Cardiac fibroblast (primary cell): ENCODE data around the gene MACO1.

Experiments
- DNase-seq, 2 donors: peaks; one replicate each; pipeline versions ENCODE4 v3.0.0 to v3.0.0-alpha.2; 2010; ENCODE audit warnings: low read depth in 2 of 2
- H3K4me3 ChIP-seq, 2 donors: replicated peaks in 1 of 2; 1 replicate in 1 of 2; 2 replicates in 1 of 2; pipeline ENCODE4 v1.5.1; 2011; ENCODE audit warnings: low read depth in 2 of 2, low read length in 2 of 2, mild to moderate bottlenecking in 2 of 2, moderate library complexity in 1 of 2
- TF ChIP-seq, protein P1 (sequence below): IDR thresholded peaks from one replicate; pipeline ENCODE4 v1.5.1; 2011; ENCODE audit warnings: low read depth, mild to moderate bottlenecking, low read length, inconsistent platforms

The MACO1 gene

DNA sequence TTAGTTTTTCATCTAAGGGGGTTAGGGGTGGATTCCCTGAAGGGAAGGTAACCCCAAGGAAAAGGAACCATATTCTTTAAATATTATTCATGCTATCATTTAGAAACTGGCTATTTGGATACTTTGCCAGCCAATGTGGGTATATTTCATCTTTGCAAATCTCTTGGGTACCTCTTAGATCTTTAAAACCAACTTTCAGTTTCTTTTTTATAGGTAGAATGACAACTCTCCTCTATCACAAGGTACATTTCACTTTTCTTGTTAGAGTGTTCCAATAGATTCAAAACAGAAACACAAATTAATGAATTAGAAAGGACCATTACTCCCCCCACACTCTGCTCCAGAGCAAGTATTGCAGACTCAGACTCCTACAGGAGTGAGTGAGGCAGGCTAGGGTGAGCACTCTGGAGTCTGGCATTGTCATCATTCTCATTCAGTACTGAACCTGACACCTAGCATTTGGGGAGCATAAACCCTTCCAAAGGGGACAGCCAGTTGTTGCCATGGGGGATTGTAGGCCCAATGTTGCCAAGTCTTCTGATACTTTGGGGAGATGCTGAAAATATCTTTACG is 43.0 kb downstream of the MACO1 start:
- TF ChIP-seq, protein P1, sequence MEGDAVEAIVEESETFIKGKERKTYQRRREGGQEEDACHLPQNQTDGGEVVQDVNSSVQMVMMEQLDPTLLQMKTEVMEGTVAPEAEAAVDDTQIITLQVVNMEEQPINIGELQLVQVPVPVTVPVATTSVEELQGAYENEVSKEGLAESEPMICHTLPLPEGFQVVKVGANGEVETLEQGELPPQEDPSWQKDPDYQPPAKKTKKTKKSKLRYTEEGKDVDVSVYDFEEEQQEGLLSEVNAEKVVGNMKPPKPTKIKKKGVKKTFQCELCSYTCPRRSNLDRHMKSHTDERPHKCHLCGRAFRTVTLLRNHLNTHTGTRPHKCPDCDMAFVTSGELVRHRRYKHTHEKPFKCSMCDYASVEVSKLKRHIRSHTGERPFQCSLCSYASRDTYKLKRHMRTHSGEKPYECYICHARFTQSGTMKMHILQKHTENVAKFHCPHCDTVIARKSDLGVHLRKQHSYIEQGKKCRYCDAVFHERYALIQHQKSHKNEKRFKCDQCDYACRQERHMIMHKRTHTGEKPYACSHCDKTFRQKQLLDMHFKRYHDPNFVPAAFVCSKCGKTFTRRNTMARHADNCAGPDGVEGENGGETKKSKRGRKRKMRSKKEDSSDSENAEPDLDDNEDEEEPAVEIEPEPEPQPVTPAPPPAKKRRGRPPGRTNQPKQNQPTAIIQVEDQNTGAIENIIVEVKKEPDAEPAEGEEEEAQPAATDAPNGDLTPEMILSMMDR, result no peak
- no peak for DNase-seq
- H3K4me3 ChIP-seq, result no peak overlapping the region

DNA sequence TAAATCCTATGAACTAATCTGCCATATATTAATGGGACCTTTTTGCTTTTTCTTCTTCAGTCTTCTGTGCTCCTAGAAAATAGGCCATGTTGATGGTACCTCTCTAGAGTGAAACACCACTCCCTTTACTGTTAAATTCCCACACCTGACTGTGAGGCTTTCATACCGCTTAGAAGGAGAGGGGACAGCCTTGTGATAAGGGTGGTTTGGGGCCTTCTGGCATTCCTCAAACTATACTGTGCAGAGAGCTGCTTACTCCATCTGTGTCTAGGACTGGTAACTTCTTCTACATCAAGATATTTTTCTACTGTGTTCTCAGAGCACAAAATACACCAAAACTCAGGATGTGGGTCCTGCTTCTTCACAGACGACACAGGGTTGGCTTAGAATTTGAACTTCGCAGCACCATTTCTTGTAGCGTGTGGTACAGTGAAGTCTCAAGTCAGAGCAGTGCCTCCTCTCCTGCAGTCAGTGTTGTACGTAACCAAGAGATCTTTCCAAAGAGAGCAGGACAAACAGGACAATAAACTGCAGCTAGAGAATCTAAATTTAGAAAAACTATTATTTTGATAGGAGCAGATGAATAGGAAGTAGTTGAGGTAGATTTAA is 43.8 kb downstream of the MACO1 start:
- TF ChIP-seq, protein P1, result no peak
- no peak for DNase-seq
- no peak overlapping the region for H3K4me3 ChIP-seq

GRCh38 chr1:25476186-25477097 is 45.7 kb downstream of the MACO1 start:
- TF ChIP-seq, protein P1, result no peak
- DNase-seq, result no peak
- H3K4me3 ChIP-seq, result no peak overlapping the region

DNA sequence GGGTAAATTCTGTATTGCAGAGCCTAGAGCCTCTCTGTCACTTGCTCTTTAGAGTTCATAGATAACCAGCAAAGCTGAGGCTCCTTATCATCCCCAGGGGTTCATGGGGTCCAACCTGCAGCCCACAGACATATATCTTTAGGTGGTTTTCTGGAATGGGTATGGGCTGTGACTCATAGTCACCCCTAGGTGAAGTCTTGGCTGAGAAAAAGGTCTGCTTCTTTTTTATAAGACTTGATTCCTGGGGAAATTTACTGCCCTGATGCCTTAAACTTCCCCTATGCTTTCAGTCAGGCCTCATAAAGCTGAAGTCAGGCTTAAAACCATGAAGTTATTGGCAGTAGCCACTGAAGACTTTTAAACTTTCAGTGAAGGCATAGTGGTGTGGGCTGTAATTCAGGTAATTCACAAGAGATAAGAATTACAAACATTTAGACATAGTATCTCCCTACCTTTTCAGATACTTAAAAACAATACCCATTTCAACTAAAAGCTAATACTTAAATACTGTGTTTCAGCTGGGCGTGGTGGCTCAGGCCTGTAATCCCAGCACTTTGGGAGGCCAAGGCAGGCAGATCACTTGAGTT is 46.8 kb downstream of the MACO1 start:
- no peak overlapping the region for H3K4me3 ChIP-seq
- TF ChIP-seq, protein P1, result no peak
- DNase-seq, result no peak

GRCh38 chr1:25478633-25479032 is 47.9 kb downstream of the MACO1 start:
- H3K4me3 ChIP-seq, result no peak overlapping the region
- TF ChIP-seq, protein P1, result no peak
- DNase-seq, result no peak

- DNase-seq, result no peak
- H3K4me3 ChIP-seq, result no peak overlapping the region
- TF ChIP-seq, protein P1, result no peak
Observed at GRCh38 chr1:25481625-25482024, 50.9 kb downstream of the MACO1 start.
